C4-2B (cell line): ENCODE measurements around the gene CDC42BPG.

Source experiments
- ZFX ChIP-seq: fragments of 450-650 bp; IDR thresholded peaks from 2 replicates; pipeline ENCODE4 v1.6.1; 2017
- TF ChIP-seq, protein P1 (sequence below): fragments of 450-650 bp; conservative IDR thresholded peaks from 2 replicates; pipeline ENCODE4 v1.5.1; 2017; ENCODE audit warnings: mild to moderate bottlenecking

DNA sequence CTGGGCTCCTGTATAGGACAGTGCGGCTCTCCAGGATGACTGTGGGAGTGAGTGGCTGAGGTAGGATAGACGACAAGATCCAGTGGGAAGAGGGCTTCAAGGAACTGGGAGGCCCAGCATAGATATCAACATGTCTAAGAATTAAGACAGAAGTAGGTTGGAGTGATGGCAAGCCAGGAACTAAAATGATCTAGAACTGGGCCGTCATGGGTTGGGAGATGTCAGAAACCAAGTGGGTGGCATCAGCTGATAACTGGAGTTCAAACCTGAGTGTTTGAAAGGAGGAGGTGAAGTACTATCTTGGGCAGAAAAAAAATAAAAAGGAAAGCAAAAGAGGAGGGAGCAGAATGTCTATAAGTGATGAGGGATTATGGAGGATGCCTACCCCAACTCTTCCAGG lies 27.0 kb downstream of the CDC42BPG start:
- TF ChIP-seq, protein P1, sequence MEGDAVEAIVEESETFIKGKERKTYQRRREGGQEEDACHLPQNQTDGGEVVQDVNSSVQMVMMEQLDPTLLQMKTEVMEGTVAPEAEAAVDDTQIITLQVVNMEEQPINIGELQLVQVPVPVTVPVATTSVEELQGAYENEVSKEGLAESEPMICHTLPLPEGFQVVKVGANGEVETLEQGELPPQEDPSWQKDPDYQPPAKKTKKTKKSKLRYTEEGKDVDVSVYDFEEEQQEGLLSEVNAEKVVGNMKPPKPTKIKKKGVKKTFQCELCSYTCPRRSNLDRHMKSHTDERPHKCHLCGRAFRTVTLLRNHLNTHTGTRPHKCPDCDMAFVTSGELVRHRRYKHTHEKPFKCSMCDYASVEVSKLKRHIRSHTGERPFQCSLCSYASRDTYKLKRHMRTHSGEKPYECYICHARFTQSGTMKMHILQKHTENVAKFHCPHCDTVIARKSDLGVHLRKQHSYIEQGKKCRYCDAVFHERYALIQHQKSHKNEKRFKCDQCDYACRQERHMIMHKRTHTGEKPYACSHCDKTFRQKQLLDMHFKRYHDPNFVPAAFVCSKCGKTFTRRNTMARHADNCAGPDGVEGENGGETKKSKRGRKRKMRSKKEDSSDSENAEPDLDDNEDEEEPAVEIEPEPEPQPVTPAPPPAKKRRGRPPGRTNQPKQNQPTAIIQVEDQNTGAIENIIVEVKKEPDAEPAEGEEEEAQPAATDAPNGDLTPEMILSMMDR, result no peak
- TF ChIP-seq ZFX, result no peak
